SK-N-SH treated with all-trans-retinoic acid at 6 μM for 48 hours (cell line): ENCODE measurements around the gene FBLN2.

Experiments
- ARNTL ChIP-seq: fragments of 450-650 bp; formaldehyde crosslinking; IDR thresholded peaks from 2 replicates; pipeline ENCODE4 v1.5.0; 2020; ENCODE audit warnings: low read depth, mild to moderate bottlenecking, moderate library complexity, borderline replicate concordance
- RARB ChIP-seq: fragments of 250-450 bp; sonication (Bioruptor Pico); IDR thresholded peaks from 2 replicates; pipeline ENCODE4 v1.8.0; 2021; ENCODE audit warnings: mild to moderate bottlenecking, moderate library complexity
- TOX ChIP-seq: fragments of 250-450 bp; sonication (Bioruptor Pico); IDR thresholded peaks from 2 replicates; pipeline ENCODE4 v1.8.0; 2021; ENCODE audit warnings: mild to moderate bottlenecking, moderate library complexity, borderline replicate concordance
- ZFP3 ChIP-seq: fragments of 250-450 bp; sonication (Bioruptor Pico); IDR thresholded peaks from 2 replicates; pipeline ENCODE4 v1.5.0; 2020; ENCODE audit warnings: mild to moderate bottlenecking, moderate library complexity
- ZFP30 ChIP-seq: fragments of 450-650 bp; formaldehyde crosslinking; IDR thresholded peaks from 2 replicates; pipeline ENCODE4 v1.5.0; 2022; ENCODE audit warnings: mild to moderate bottlenecking, moderate library complexity
- ZNF8 ChIP-seq: fragments of 450-650 bp; formaldehyde crosslinking; IDR thresholded peaks from 2 replicates; pipeline ENCODE4 v1.5.0; 2020; ENCODE audit warnings: mild to moderate bottlenecking, moderate library complexity

DNA sequence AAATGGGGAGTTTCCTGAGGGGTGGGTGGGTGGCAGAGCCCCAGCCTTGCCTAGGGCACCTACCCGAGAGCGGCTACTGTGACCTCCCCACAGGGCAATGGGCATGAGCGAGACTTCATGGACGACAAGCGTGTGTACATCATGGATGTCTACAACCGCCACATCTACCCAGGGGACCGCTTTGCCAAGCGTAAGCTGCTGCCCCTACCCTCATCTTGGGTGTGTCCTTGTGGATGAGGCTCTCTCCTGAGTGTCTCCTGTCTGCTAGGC lies 46.2 kb upstream of the FBLN2 start:
- TF ChIP-seq ZNF8 (CRISPR knock-in tag) (no peak), ZFP3 (CRISPR knock-in tag) (no peak), ARNTL (CRISPR knock-in tag) (no peak), ZFP30 (CRISPR knock-in tag) (no peak), RARB (CRISPR knock-in tag) (no peak), TOX (CRISPR knock-in tag) (no peak)
